Heart left ventricle (tissue), 13 donors: ENCODE measurements around the gene VTI1A.

ENCODE experiments used
- CTCF ChIP-seq, 12 donors: fragments of 200-600 bp; sonication (generic) in 4 of 12; IDR thresholded peaks; one replicate each; pipeline versions ENCODE4 v1.5.0 to v1.8.0; 2018 to 2022; ENCODE audit warnings: antibody characterized with exemption in 12 of 12, mild to moderate bottlenecking in 5 of 12
- POLR2A ChIP-seq, 2 donors: fragments of 450-650 bp; IDR thresholded peaks; one replicate each; pipeline ENCODE4 v1.6.1; 2017; ENCODE audit warnings: antibody characterized with exemption in 2 of 2, mild to moderate bottlenecking in 2 of 2, moderate library complexity in 2 of 2
- donor health status: ischemic (EF 13 %, LVEDD 7.1; RV severe dilation, severe dysfunction).
- donor health status: DM: no; HTN: yes; CAD: no.
- donor health status: DM: no; HTN: no; CAD: no.
- donor health status: ischemic (EF 25% LVEDD 6.9; RV normal size, moderate dysfunction).
- donor health status: ischemic (EF 25% LVEDD 5.7; RV mildly dilated, moderate dysfunction).
- donor health status: ischemic (EF 35%, LVEDD 5.7; RV mildly dilated, moderate dysfunction).
- donor health status: nonischemic (EF 11% LVEDD 7.7; RV severe dilation, severe dysfunction).
- donor health status: DM: yes; HTN: yes; CAD: no.
- donor health status: PGD.
- donor health status: ischemic (EF 29% LVEDD 5.4; RV normal size, mild dysfunction).
- donor health status: nonischemic (EF 23%, LVEDD 6.1; RV moderate dilation, normal function).

- TF ChIP-seq CTCF (IDR thresholded peaks at IDR 0.05) (no peak), POLR2A (IDR thresholded peaks at IDR 0.05) (no peak)
These were observed 133.3 kb downstream of the VTI1A start for GRCh38 chr10:112580267-112580666.
